IMR-90 (cell line): ENCODE results near the gene RPL10. TPM values are rescaled to one million over a fixed set of nuclear protein-coding genes. Genes with fewer than 3 reads are reported as not detected.
A peak's percentile ranks its signal among the peaks of the same experiment; 100 is the strongest.

Source experiments
- ATAC-seq: fragments of 200-7000 bp; cut with Tn5 transposase; 2 replicates; pipeline ENCODE4 v1.9.1; 2020; ENCODE audit warnings: low read depth, mild to moderate bottlenecking, moderate library complexity
- BruUV-seq: library from RNA; stranded (reverse); fragments of 400-500 nt; replicated peaks from 2 replicates; lab custom pipeline; 2021; lab: Mats Ljungman, UMichigan
- CTCF ChIA-PET: fragments of 300-600 bp; formaldehyde crosslinking; extraction: SDS; loops from one replicate; lab custom pipeline; 2021; ENCODE audit warnings: antibody characterized with exemption; lab: Yijun Ruan, JAX
- POLR2A ChIA-PET: fragments of 300-600 bp; sonication (Branson Sonifier 250); formaldehyde crosslinking; loops from one replicate; lab custom pipeline; 2022; ENCODE audit warnings: antibody characterized with exemption; ENCODE audit not compliant: unreplicated experiment; lab: Charles Lee
- DNase-seq: peaks from one replicate; pipeline ENCODE4 v3.0.0; 2013
- H2AFZ ChIP-seq: replicated peaks from 2 replicates; pipeline ENCODE3; 2013; ENCODE audit warnings: low read length, mild to moderate bottlenecking; ENCODE audit not compliant: poor library complexity
- H2AK5ac ChIP-seq: 2 replicates; pipeline ENCODE4 v1.6.1; 2013; ENCODE audit warnings: low read depth, low read length, inconsistent platforms
- H2AK9ac ChIP-seq: replicated peaks from 2 replicates; pipeline ENCODE3; 2013; ENCODE audit warnings: mild to moderate bottlenecking, low read depth, low read length, moderate library complexity; ENCODE audit not compliant: poor library complexity
- H2BK120ac ChIP-seq: 2 replicates; pipeline ENCODE4 v1.6.1; 2013; ENCODE audit warnings: low read depth, low read length, inconsistent platforms
- H2BK15ac ChIP-seq: 3 replicates; pipeline ENCODE4 v1.6.1; 2013; ENCODE audit warnings: low read depth, low read length, inconsistent platforms
- H2BK20ac ChIP-seq: 2 replicates; pipeline ENCODE4 v1.6.1; 2013; ENCODE audit warnings: low read depth, mild to moderate bottlenecking, inconsistent platforms, low read length, moderate library complexity
- H2BK5ac ChIP-seq: 2 replicates; pipeline ENCODE4 v1.6.1; 2013; ENCODE audit warnings: mild to moderate bottlenecking, low read depth, low read length, inconsistent platforms; ENCODE audit not compliant: poor library complexity, severe bottlenecking
- H3K14ac ChIP-seq: replicated peaks from 2 replicates; pipeline ENCODE4 v1.6.1; 2013; ENCODE audit warnings: low read depth, low read length, inconsistent platforms
- H3K18ac ChIP-seq: 2 replicates; pipeline ENCODE4 v1.6.1; 2013; ENCODE audit warnings: low read depth, low read length, control low read depth
- H3K23ac ChIP-seq: 2 replicates; pipeline ENCODE4 v1.6.1; 2013; ENCODE audit warnings: low read depth, low read length, inconsistent platforms
- H3K27ac ChIP-seq: 2 replicates; pipeline ENCODE4 v1.5.1; 2013; ENCODE audit warnings: mild to moderate bottlenecking, control low read depth, low read length; ENCODE audit not compliant: insufficient read depth
- H3K27me3 ChIP-seq: 2 replicates; pipeline ENCODE4 v1.6.1; 2013; ENCODE audit warnings: low read length; ENCODE audit not compliant: control insufficient read depth, insufficient read depth
- H3K36me3 ChIP-seq: 2 replicates; pipeline ENCODE4 v1.6.1; 2013; ENCODE audit warnings: low read length, mixed read lengths; ENCODE audit not compliant: control insufficient read depth, insufficient read depth
- H3K4ac ChIP-seq: 2 replicates; pipeline ENCODE4 v1.6.1; 2013; ENCODE audit warnings: low read depth, low read length, inconsistent platforms
- H3K4me1 ChIP-seq: 2 replicates; pipeline ENCODE4 v1.6.1; 2013; ENCODE audit warnings: low read length, mixed read lengths; ENCODE audit not compliant: control insufficient read depth, insufficient read depth
- H3K4me2 ChIP-seq: 2 replicates; pipeline ENCODE4 v1.6.1; 2013; ENCODE audit warnings: low read depth, mild to moderate bottlenecking, control low read depth, low read length, moderate library complexity
- H3K4me3 ChIP-seq: 2 replicates; pipeline ENCODE4 v1.5.1; 2013; ENCODE audit warnings: low read depth, mild to moderate bottlenecking, control low read depth, low read length, moderate library complexity; ENCODE audit not compliant: insufficient read depth
- H3K56ac ChIP-seq: 2 replicates; pipeline ENCODE4 v1.6.1; 2013; ENCODE audit warnings: low read length, inconsistent platforms; ENCODE audit not compliant: insufficient read depth; ENCODE audit errors: extremely low read depth
- H3K79me1 ChIP-seq, 2 experiments: 2 replicates each; pipeline ENCODE4 v1.6.1; 2013; ENCODE audit warnings: low read length in 2 of 2, inconsistent platforms in 1 of 2, low read depth in 1 of 2
- H3K9ac ChIP-seq: 2 replicates; pipeline ENCODE4 v1.6.1; 2013; ENCODE audit warnings: low read depth, low read length, control low read depth
- H3K9me1 ChIP-seq: 2 replicates; pipeline ENCODE4 v1.6.1; 2013; ENCODE audit warnings: low read length, inconsistent platforms; ENCODE audit not compliant: insufficient read depth
- H3K9me3 ChIP-seq: 2 replicates; pipeline ENCODE4 v1.6.1; 2013; ENCODE audit warnings: low read length; ENCODE audit not compliant: control insufficient read depth, insufficient read depth
- H4K20me1 ChIP-seq: 2 replicates; pipeline ENCODE4 v1.6.1; 2013; ENCODE audit warnings: low read length, inconsistent platforms; ENCODE audit not compliant: insufficient read depth
- H4K5ac ChIP-seq: 2 replicates; pipeline ENCODE4 v1.6.1; 2013; ENCODE audit warnings: mild to moderate bottlenecking, low read depth, low read length, control low read depth
- H4K8ac ChIP-seq, 2 experiments: 2 replicates each; pipeline ENCODE4 v1.6.1; 2013; ENCODE audit warnings: low read depth in 2 of 2, low read length in 2 of 2, control low read depth in 1 of 2, inconsistent platforms in 1 of 2
- H4K91ac ChIP-seq: 2 replicates; pipeline ENCODE4 v1.6.1; 2013; ENCODE audit warnings: low read depth, low read length, inconsistent platforms; ENCODE audit not compliant: insufficient read depth
- CTCF ChIP-seq: conservative IDR thresholded peaks from 2 replicates; pipeline ENCODE4 v1.5.1; 2012; ENCODE audit warnings: mild to moderate bottlenecking, low read depth, low read length, improper control_type of control experiment
- NFE2L2 ChIP-seq: fragments of 150-350 bp; IDR thresholded peaks from 2 replicates; pipeline ENCODE4 v1.6.1; 2016; ENCODE audit warnings: low read depth, mild to moderate bottlenecking, low read length
- SMC3 ChIP-seq: fragments of 150-350 bp; IDR thresholded peaks from 2 replicates; pipeline ENCODE4 v1.6.1; 2016; ENCODE audit warnings: low read depth, mild to moderate bottlenecking, antibody characterized with exemption, low read length, moderate library complexity
- USF2 ChIP-seq: fragments of 150-350 bp; IDR thresholded peaks from 2 replicates; pipeline ENCODE4 v1.6.1; 2017; ENCODE audit warnings: mild to moderate bottlenecking, antibody characterized with exemption, low read length, low read depth
- WGBS, 2 experiments: methylation state at CpG; one replicate each; pipeline versions ENCODE4 v1.1.5 to v1.1.7; 2013; ENCODE audit warnings: missing lambda C conversion rate in 2 of 2; ENCODE audit not compliant: insufficient read length in 1 of 2; ENCODE audit errors: extremely low coverage in 2 of 2; 5-methylcytosine and 5-hydroxymethylcytosine counted together
- dilution Hi-C: fragments of 300-500 bp; cut with HindIII; formaldehyde crosslinking; loops from one replicate; pipeline ENCODE4 v1.14.3; 2018; ENCODE audit warnings: low sequenced_read_pairs; ENCODE audit not compliant: unreplicated experiment
- in situ Hi-C: fragments of 300-500 bp; cut with MboI; formaldehyde crosslinking; loops from 3 replicates; pipeline ENCODE4 v1.14.3; 2019; ENCODE audit warnings: low sequenced_read_pairs, inconsistent platforms, mixed read lengths
- intact Hi-C: fragments of 100-400 bp; cut with micrococcal nuclease; formaldehyde crosslinking; loops from 2 replicates; pipeline ENCODE4 v1.10.0; 2022
- polyA plus RNA-seq, 3 experiments: library from polyadenylated mRNA; depleted of rRNA; stranded (reverse); fragments of >200 nt; gene quantifications; 2 replicates each; pipeline ENCODE4 v1.2.3, GENCODE V29; 2012; ENCODE audit warnings: low replicate concordance in 1 of 3
- total RNA-seq: library from RNA; depleted of rRNA; stranded (reverse); fragments of >200 nt; gene quantifications from 2 replicates; pipeline ENCODE4 v1.2.3, GENCODE V29; 2012

Gene RPL10
- total and polyA plus RNA-seq, 2 of the 4 experiments (the other 2 are of a cell fraction), result 1,582 to 7,467 TPM

GRCh38 chrX:154380153-154380552 lies 18.0 kb upstream of the RPL10 start:
- ChIA-PET CTCF (no interaction called here), POLR2A (no interaction called here)
- Histone ChIP-seq H2AK5ac (peak overlapping the region; percentile 49), H4K5ac (no peak overlapping the region), H2BK15ac (no peak overlapping the region), H2BK20ac (no peak overlapping the region), H3K36me3 (peaks cover 11% of the 10 kb centered on the region; the same call in 1 of the 2 replicates), H3K9ac (peak overlapping the region; percentile 94), H3K14ac (peak overlapping the region; percentile 79), H3K4ac (peak overlapping the region; percentile 86; the same call in 1 of the 2 replicates), H3K4me2 (peak overlapping the region; percentile 89), H2BK120ac (no peak overlapping the region), H3K4me3 (peak overlapping the region; percentile 96), H3K4me1 (peaks cover 10% of the 10 kb centered on the region; the same call in 1 of the 2 replicates), H4K91ac (peak overlapping the region; percentile 35), H3K23ac (peak overlapping the region; percentile 91), H3K9me1 (0 out of 2 replicates have a peak, but pooled peaks cover 5% of the 10 kb centered on the region), H3K9me3 (no peaks in the 10 kb centered on the region), H2BK5ac (peak overlapping the region; percentile 79), H3K18ac (no peak overlapping the region; the same call in 1 of the 2 replicates), H3K56ac (no peak overlapping the region), H3K27me3 (no peaks in the 10 kb centered on the region), H3K79me1 (peaks cover 0 to 30% of the 10 kb centered on the region in 2 experiments; a peak in 3 of 4 replicates), H3K27ac (peak overlapping the region; percentile 93), H4K8ac (peak overlapping the region; percentile 58 to 66; a peak in 2 of 4 replicates), H4K20me1 (peaks cover 17% of the 10 kb centered on the region), H2AFZ (no peak overlapping the region), H2AK9ac (peak overlapping the region; percentile 97)
- DNase-seq, result peak; percentile 32
- TF ChIP-seq CTCF (no peak), SMC3 (no peak), USF2 (no peak), NFE2L2 (no peak)
- 36% methylated on average over 3 of the region's 13 CpGs; no CpG with 5 or more reads in 1 of the 2 experiments for WGBS, 2 experiments
- no TSS peak for BruUV-seq
- dilution Hi-C loops (no loop called here), intact Hi-C loops (no loop called here), in situ Hi-C loops (no loop called here)
- ATAC-seq, result no peak
